AG09309 (cell line): Measurements from ENCODE around the gene AIMP1.

Source experiments
- DNase-seq: peaks from one replicate; pipeline ENCODE4 v3.0.0-alpha.2; 2010; ENCODE audit warnings: low read depth
- H3K4me3 ChIP-seq: 2 replicates; pipeline ENCODE4 v1.5.1; 2011; ENCODE audit warnings: mild to moderate bottlenecking, low read depth, low read length, moderate library complexity; ENCODE audit not compliant: control insufficient read depth
- CTCF ChIP-seq: IDR thresholded peaks from 2 replicates; pipeline ENCODE4 v1.5.1; 2011; ENCODE audit warnings: mild to moderate bottlenecking, low read depth, low read length, inconsistent platforms; ENCODE audit not compliant: insufficient read depth, control insufficient read depth; ENCODE audit errors: missing control alignments

The AIMP1 gene

GRCh38 chr4:106315968-106316772, at the start of gene AIMP1, which contains the start of gene TBCK:
AIMP1 (plus strand) TSS chr4:106316550; CDS start chr4:106325010, 8,460 bp downstream.
TBCK (minus strand) TSS chr4:106316209; CDS start chr4:106308960, 7,249 bp downstream.
- H3K4me3 ChIP-seq, result peak within 1 kb of the TSS; percentile 86
- no peak for TF ChIP-seq CTCF
- peak; percentile 59 for DNase-seq

- no peak for TF ChIP-seq CTCF
- no peak overlapping the region for H3K4me3 ChIP-seq
- DNase-seq, result no peak
These were observed 47.6 kb upstream of the AIMP1 start for GRCh38 chr4:106268786-106269185.

GRCh38 chr4:106269711-106270110, 46.6 kb upstream of the AIMP1 start:
- TF ChIP-seq CTCF, result no peak
- no peak for DNase-seq
- H3K4me3 ChIP-seq, result no peak overlapping the region

GRCh38 chr4:106270736-106271135, 45.6 kb upstream of the AIMP1 start:
- H3K4me3 ChIP-seq, result no peak overlapping the region
- DNase-seq, result no peak
- TF ChIP-seq CTCF, result no peak

- DNase-seq, result no peak
- TF ChIP-seq CTCF, result no peak
- no peak overlapping the region for H3K4me3 ChIP-seq
These were observed 42.5 kb upstream of the AIMP1 start for GRCh38 chr4:106273831-106274230.

GRCh38 chr4:106277140-106277675, 39.1 kb upstream of the AIMP1 start:
- H3K4me3 ChIP-seq, result no peak overlapping the region
- no peak for DNase-seq

More at GRCh38 chr4:106277140-106277675, 39.1 kb upstream of the AIMP1 start:
- no peak for TF ChIP-seq CTCF
